OCI-LY1 (cell line): Measurements from ENCODE around the gene CRISPLD2.

Source experiments
- H2AFZ ChIP-seq: fragments of 200-600 bp; sonication (generic), shearing (Covaris generic); 2 replicates; pipeline ENCODE4 v1.6.0; 2014; ENCODE audit warnings: antibody characterized with exemption, mild to moderate bottlenecking, low read length
- H3F3A ChIP-seq: fragments of 200-600 bp; sonication (generic), shearing (Covaris generic); 2 replicates; pipeline ENCODE4 v1.6.0; 2014; ENCODE audit warnings: mild to moderate bottlenecking, antibody characterized with exemption, low read length, moderate library complexity; ENCODE audit not compliant: insufficient read depth
- H3K27ac ChIP-seq: fragments of 200-600 bp; sonication (generic); 2 replicates; pipeline ENCODE4 v1.5.1; 2014; ENCODE audit warnings: low read length, mixed run types, mild to moderate bottlenecking, low read depth; ENCODE audit not compliant: poor library complexity, severe bottlenecking
- H3K27me3 ChIP-seq: fragments of 200-600 bp; sonication (generic); 2 replicates; pipeline ENCODE4 v1.6.0; 2014; ENCODE audit warnings: antibody characterized with exemption, mild to moderate bottlenecking, low read length, moderate library complexity; ENCODE audit not compliant: insufficient read depth
- H3K36me3 ChIP-seq: fragments of 200-600 bp; sonication (generic); 2 replicates; pipeline ENCODE4 v1.6.1; 2014; ENCODE audit warnings: mild to moderate bottlenecking, antibody characterized with exemption, low read length, moderate library complexity, mixed read lengths; ENCODE audit not compliant: insufficient read depth
- H3K4me1 ChIP-seq: fragments of 200-600 bp; sonication (generic); 2 replicates; pipeline ENCODE4 v1.5.1; 2014; ENCODE audit warnings: mild to moderate bottlenecking, low read length, moderate library complexity; ENCODE audit not compliant: insufficient read depth, severe bottlenecking
- H3K4me2 ChIP-seq: fragments of 200-600 bp; sonication (generic), shearing (Covaris generic); 2 replicates; pipeline ENCODE4 v1.6.1; 2014; ENCODE audit warnings: low read length
- H3K4me3 ChIP-seq: fragments of 200-600 bp; sonication (generic); 2 replicates; pipeline ENCODE4 v1.5.1; 2014; ENCODE audit warnings: low read length, low read depth, mild to moderate bottlenecking, mixed read lengths; ENCODE audit not compliant: poor library complexity, severe bottlenecking
- H3K79me2 ChIP-seq: fragments of 200-600 bp; shearing (Covaris generic); 2 replicates; pipeline ENCODE4 v1.6.1; 2016; ENCODE audit warnings: mixed run types, low read length, mixed read lengths; ENCODE audit not compliant: insufficient read depth
- H3K9ac ChIP-seq: fragments of 200-600 bp; sonication (generic), shearing (Covaris generic); 2 replicates; pipeline ENCODE4 v1.6.1; 2014; ENCODE audit warnings: mild to moderate bottlenecking, low read length, mixed read lengths
- H3K9me2 ChIP-seq: fragments of 200-600 bp; sonication (generic), shearing (Covaris generic); 2 replicates; pipeline ENCODE4 v1.6.1; 2014; ENCODE audit warnings: low read depth, mild to moderate bottlenecking, low read length, mixed read lengths
- H3K9me3 ChIP-seq: fragments of 200-600 bp; shearing (Covaris generic); 2 replicates; pipeline ENCODE4 v1.6.1; 2014; ENCODE audit warnings: low read length, mixed read lengths
- H4K20me1 ChIP-seq: fragments of 200-600 bp; sonication (generic), shearing (Covaris generic); 2 replicates; pipeline ENCODE4 v1.6.0; 2016; ENCODE audit warnings: mild to moderate bottlenecking, low read length; ENCODE audit not compliant: insufficient read depth
- CTCF ChIP-seq: fragments of 200-600 bp; sonication (generic), shearing (Covaris generic); IDR thresholded peaks from 2 replicates; pipeline ENCODE4 v1.5.1; 2017; ENCODE audit warnings: mild to moderate bottlenecking, antibody characterized with exemption, low read length, moderate library complexity, mixed read lengths
- EZH2 ChIP-seq: fragments of 200-600 bp; sonication (generic), shearing (Covaris generic); IDR thresholded peaks from 2 replicates; pipeline ENCODE4 v1.8.0; 2017; ENCODE audit warnings: borderline replicate concordance, mixed run types, mild to moderate bottlenecking, antibody characterized with exemption, low read length, moderate library complexity, mixed read lengths

CRISPLD2 gene

GRCh38 chr16:84907575-84907974, 87.8 kb downstream of the CRISPLD2 start:
- Histone ChIP-seq H3K9ac (no peak overlapping the region), H3K4me3 (no peak overlapping the region), H3K79me2 (no peaks in the 10 kb centered on the region), H2AFZ (no peak overlapping the region), H3K4me2 (no peak overlapping the region), H3K9me3 (no peaks in the 10 kb centered on the region), H3K4me1 (no peaks in the 10 kb centered on the region), H3F3A (no peaks in the 10 kb centered on the region), H4K20me1 (no peaks in the 10 kb centered on the region), H3K9me2 (no peaks in the 10 kb centered on the region), H3K36me3 (no peaks in the 10 kb centered on the region), H3K27me3 (peaks cover 21% of the 10 kb centered on the region; the same call in 1 of the 2 replicates), H3K27ac (no peak overlapping the region)
- TF ChIP-seq EZH2, result no peak
- TF ChIP-seq CTCF, result no peak

- no peaks in the 10 kb centered on the region for H4K20me1 ChIP-seq
These were observed 89.8 kb downstream of the CRISPLD2 start for GRCh38 chr16:84909476-84910085.

GRCh38 chr16:84911486-84912216, 91.9 kb downstream of the CRISPLD2 start:
- peaks cover 25% of the 10 kb centered on the region; the same call in 1 of the 2 replicates for H3K27me3 ChIP-seq
- no peaks in the 10 kb centered on the region for H3K9me2 ChIP-seq
- H3K9me3 ChIP-seq, result no peaks in the 10 kb centered on the region
- H3K27ac ChIP-seq, result no peak overlapping the region
- no peak overlapping the region for H3K4me2 ChIP-seq
- H3K4me1 ChIP-seq, result no peaks in the 10 kb centered on the region
- H3F3A ChIP-seq, result no peaks in the 10 kb centered on the region
- no peaks in the 10 kb centered on the region for H3K79me2 ChIP-seq
- TF ChIP-seq CTCF, result no peak
- TF ChIP-seq EZH2, result no peak
- H3K4me3 ChIP-seq, result no peak overlapping the region
- no peaks in the 10 kb centered on the region for H4K20me1 ChIP-seq
- no peak overlapping the region for H2AFZ ChIP-seq
- H3K36me3 ChIP-seq, result no peaks in the 10 kb centered on the region
- no peak overlapping the region for H3K9ac ChIP-seq

More at GRCh38 chr16:84909476-84910085, 89.8 kb downstream of the CRISPLD2 start:
- Histone ChIP-seq H3K4me3 (no peak overlapping the region), H3K36me3 (no peaks in the 10 kb centered on the region), H3K9me2 (no peaks in the 10 kb centered on the region), H3K9me3 (no peaks in the 10 kb centered on the region), H3F3A (no peaks in the 10 kb centered on the region), H3K4me1 (no peaks in the 10 kb centered on the region), H3K9ac (no peak overlapping the region), H3K4me2 (no peak overlapping the region), H3K79me2 (no peaks in the 10 kb centered on the region), H3K27me3 (peaks cover 21% of the 10 kb centered on the region; the same call in 1 of the 2 replicates), H3K27ac (no peak overlapping the region), H2AFZ (no peak overlapping the region)
- TF ChIP-seq EZH2 (no peak), CTCF (no peak)
